HCT116 (cell line): ENCODE measurements around the gene LURAP1L. TPM values are rescaled to one million over a fixed set of nuclear protein-coding genes. Genes with fewer than 3 reads are reported as not detected.
A peak's percentile ranks its signal among the peaks of the same experiment; 100 is the strongest.

ENCODE experiments used
- ATAC-seq: fragments of 200-7000 bp; cut with Tn5 transposase; 2 replicates; pipeline ENCODE4 v1.9.1; 2020; ENCODE audit warnings: mild to moderate bottlenecking, moderate library complexity
- BruUV-seq: library from RNA; stranded (reverse); fragments of 400-500 nt; replicated peaks from 2 replicates; lab custom pipeline; 2021; lab: Mats Ljungman, UMichigan
- CTCF ChIA-PET: fragments of 300-600 bp; sonication (Branson Sonifier 250); formaldehyde crosslinking; loops from one replicate; lab custom pipeline; 2021; ENCODE audit warnings: antibody characterized with exemption; lab: Charles Lee
- POLR2A ChIA-PET: fragments of 300-600, 350-600 bp; sonication (Branson Sonifier 250); formaldehyde crosslinking; loops from one replicate; lab custom pipeline; 2021; ENCODE audit warnings: antibody characterized with exemption; lab: Charles Lee
- RAD21 ChIA-PET, 2 experiments: fragments of 300-600 bp; sonication (Branson Sonifier 250); formaldehyde crosslinking; loops; one replicate each; lab custom pipeline; 2023; ENCODE audit warnings: low total read pairs in 2 of 2; ENCODE audit not compliant: uncharacterized antibody in 2 of 2, unreplicated experiment in 2 of 2, low non-redundant PET in 1 of 2; lab: Charles Lee
- DNase-seq: peaks from one replicate; pipeline ENCODE4 v3.0.0-alpha.2; 2010; ENCODE audit warnings: low read depth, low spot score
- H2AFZ ChIP-seq: fragments of 200-600 bp; shearing (Covaris generic), sonication (generic); 2 replicates; pipeline ENCODE4 v1.6.1; 2017; ENCODE audit warnings: low read depth, mixed run types, mixed read lengths, antibody characterized with exemption, low read length; ENCODE audit not compliant: poor library complexity, severe bottlenecking
- H3K27ac ChIP-seq: 2 replicates; pipeline ENCODE4 v1.5.1; 2012; ENCODE audit warnings: low read depth, low read length
- H3K27me3 ChIP-seq: fragments of 200-600 bp; sonication (generic); 2 replicates; pipeline ENCODE4 v1.6.1; 2016; ENCODE audit warnings: mixed run types, low read length, mixed read lengths; ENCODE audit not compliant: insufficient read depth
- H3K36me3 ChIP-seq, 2 experiments: fragments of 200-500 bp in 1 of 2; fragments of 200-600 bp in 1 of 2; sonication (Bioruptor generic) in 1 of 2; sonication (generic) in 1 of 2; 2 replicates each; pipeline versions ENCODE4 v1.5.1 to v1.6.1; 2014 to 2016; ENCODE audit warnings: low read length in 2 of 2, inconsistent platforms in 1 of 2, mixed read lengths in 1 of 2, mixed run types in 1 of 2; ENCODE audit not compliant: insufficient read depth in 2 of 2, control insufficient read depth in 1 of 2
- H3K4me1 ChIP-seq, 2 experiments: fragments of 200-600 bp in 1 of 2; sonication (generic) in 1 of 2; 2 replicates each; pipeline versions ENCODE4 v1.5.1 to v1.6.1; 2012 to 2017; ENCODE audit warnings: low read length in 2 of 2, inconsistent platforms in 1 of 2, mild to moderate bottlenecking in 1 of 2, mixed read lengths in 1 of 2, mixed run types in 1 of 2, moderate library complexity in 1 of 2; ENCODE audit not compliant: insufficient read depth in 2 of 2, control insufficient read depth in 1 of 2
- H3K4me2 ChIP-seq: fragments of 200-600 bp; sonication (generic); 2 replicates; pipeline ENCODE4 v1.6.1; 2017; ENCODE audit warnings: mixed run types, low read length, mixed read lengths
- H3K4me3 ChIP-seq, 2 experiments: fragments of 200-600 bp in 1 of 2; sonication (generic) in 1 of 2; replicated peaks in 1 of 2; 2 replicates each; pipeline ENCODE4 v1.5.1; 2011 to 2016; ENCODE audit warnings: low read length in 2 of 2, control low read depth in 1 of 2, low read depth in 1 of 2, mild to moderate bottlenecking in 1 of 2, mixed read lengths in 1 of 2, mixed run types in 1 of 2
- H3K79me2 ChIP-seq: fragments of 200-600 bp; sonication (generic); 2 replicates; pipeline ENCODE4 v1.6.1; 2017; ENCODE audit warnings: mild to moderate bottlenecking, mixed run types, low read length, moderate library complexity, mixed read lengths; ENCODE audit not compliant: insufficient read depth
- H3K9ac ChIP-seq: fragments of 200-600 bp; sonication (generic); 2 replicates; pipeline ENCODE4 v1.6.1; 2016; ENCODE audit warnings: low read length, mixed read lengths
- H3K9me2 ChIP-seq: fragments of 200-600 bp; sonication (generic), shearing (Covaris generic); 2 replicates; pipeline ENCODE4 v1.6.1; 2017; ENCODE audit warnings: mixed run types, mild to moderate bottlenecking, moderate library complexity; ENCODE audit not compliant: insufficient read depth
- H3K9me3 ChIP-seq, 2 experiments: fragments of 200-500 bp in 1 of 2; fragments of 200-600 bp in 1 of 2; sonication (Bioruptor generic) in 1 of 2; sonication (generic) in 1 of 2; 2 replicates each; pipeline ENCODE4 v1.6.1; 2014 to 2017; ENCODE audit warnings: low read length in 2 of 2, mixed read lengths in 2 of 2, inconsistent platforms in 1 of 2, low read depth in 1 of 2, mild to moderate bottlenecking in 1 of 2, mixed run types in 1 of 2, moderate library complexity in 1 of 2; ENCODE audit not compliant: control insufficient read depth in 1 of 2, insufficient read depth in 1 of 2
- H4K20me1 ChIP-seq: fragments of 200-600 bp; sonication (generic), shearing (Covaris generic); 2 replicates; pipeline ENCODE4 v1.6.1; 2017; ENCODE audit warnings: mixed run types, mild to moderate bottlenecking, moderate library complexity; ENCODE audit not compliant: insufficient read depth
- CTCF ChIP-seq, 3 experiments: fragments of 200-600 bp in 1 of 3; sonication (generic) in 1 of 3; IDR thresholded peaks in 2 of 3; conservative IDR thresholded peaks in 1 of 3; 2 replicates each; pipeline ENCODE4 v1.5.1; 2012 to 2017; ENCODE audit warnings: low read depth in 2 of 3, low read length in 2 of 3, antibody characterized with exemption in 1 of 3, borderline replicate concordance in 1 of 3, control low read depth in 1 of 3, mild to moderate bottlenecking in 1 of 3, mixed read lengths in 1 of 3, mixed run types in 1 of 3, moderate library complexity in 1 of 3; ENCODE audit not compliant: insufficient read depth in 1 of 3
- EZH2phosphoT487 ChIP-seq: fragments of 200-600 bp; IDR thresholded peaks from 2 replicates; pipeline ENCODE4 v1.6.1; 2018; ENCODE audit warnings: antibody characterized with exemption, borderline replicate concordance
- FOSL1 ChIP-seq: IDR thresholded peaks from 2 replicates; pipeline ENCODE4 v1.6.1; 2012; ENCODE audit warnings: low read depth
- JUND ChIP-seq: IDR thresholded peaks from 2 replicates; pipeline ENCODE4 v1.6.1; 2012
- POLR2AphosphoS5 ChIP-seq: IDR thresholded peaks from 2 replicates; pipeline ENCODE4 v1.6.1; 2011; ENCODE audit warnings: mild to moderate bottlenecking, low read depth, low read length, moderate library complexity
- RAD21 ChIP-seq: IDR thresholded peaks from 2 replicates; pipeline ENCODE4 v1.6.1; 2012; ENCODE audit warnings: low read depth, mild to moderate bottlenecking
- SP1 ChIP-seq: IDR thresholded peaks from 2 replicates; pipeline ENCODE4 v1.6.1; 2012; ENCODE audit warnings: low read depth
- SRF ChIP-seq: IDR thresholded peaks from 2 replicates; pipeline ENCODE4 v1.6.1; 2012; ENCODE audit warnings: low read depth
- ZBTB33 ChIP-seq: IDR thresholded peaks from 2 replicates; pipeline ENCODE4 v1.6.1; 2011; ENCODE audit warnings: mild to moderate bottlenecking, low read length, moderate library complexity; ENCODE audit not compliant: insufficient replicate concordance; ENCODE audit errors: extremely low read depth
- ZNF274 ChIP-seq: fragments of 200-500 bp; sonication (Bioruptor generic); IDR thresholded peaks from 2 replicates; pipeline ENCODE4 v1.6.1; 2014; ENCODE audit warnings: mild to moderate bottlenecking, low read depth, low read length, inconsistent platforms
- intact Hi-C: fragments of 100-400 bp; cut with micrococcal nuclease; formaldehyde crosslinking; loops from 2 replicates; pipeline ENCODE4 v1.10.0; 2022
- total RNA-seq: library from RNA; stranded (reverse); gene quantifications from one replicate; pipeline ENCODE4 v1.2.1, GENCODE V29; 2021; ENCODE audit not compliant: unreplicated experiment
- TF ChIP-seq, protein P1 (sequence below): IDR thresholded peaks from 2 replicates; pipeline ENCODE4 v1.6.1; 2012
- TF ChIP-seq, protein P2 (sequence below): IDR thresholded peaks from 2 replicates; pipeline ENCODE4 v1.6.1; 2012

LURAP1L gene
- total RNA-seq, 1 experiment from 2014 or later, result 13.3 TPM

DNA sequence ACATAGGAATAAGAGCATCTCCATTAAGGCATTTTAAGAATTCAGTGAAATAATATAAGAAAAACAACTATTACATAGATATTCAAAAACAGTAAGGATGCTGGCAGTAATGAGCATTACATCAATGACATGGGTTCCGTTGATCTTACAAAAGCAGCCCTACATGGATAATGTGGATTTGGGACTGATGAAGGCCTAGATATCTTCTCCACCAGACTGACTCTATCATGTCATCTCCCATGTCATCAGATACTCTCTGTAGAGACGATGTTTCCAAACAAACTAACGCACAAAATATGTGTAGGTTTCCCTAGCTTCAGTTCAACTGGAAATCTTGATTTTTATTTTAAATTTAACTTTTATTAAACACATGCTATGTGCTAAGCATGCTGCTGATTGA lies 3.6 kb downstream of the LURAP1L start:
- H4K20me1 ChIP-seq, result no peaks in the 10 kb centered on the region
- no peaks in the 10 kb centered on the region for H3K79me2 ChIP-seq
- POLR2A ChIA-PET, result no interaction called here
- H3K4me1 ChIP-seq, result peaks cover 4 to 22% of the 10 kb centered on the region in 2 experiments; a peak in 3 of 4 replicates
- H2AFZ ChIP-seq, result no peak overlapping the region
- no peak overlapping the region for H3K4me2 ChIP-seq
- ATAC-seq (no peak), DNase-seq (no peak)
- no peaks in the 10 kb centered on the region for H3K9me2 ChIP-seq
- no peaks in the 10 kb centered on the region for H3K9me3 ChIP-seq
- TF ChIP-seq POLR2AphosphoS5 (peak; percentile 53; the same call in 1 of the 2 replicates), ZBTB33 (no peak)
- TF ChIP-seq, protein P1, sequence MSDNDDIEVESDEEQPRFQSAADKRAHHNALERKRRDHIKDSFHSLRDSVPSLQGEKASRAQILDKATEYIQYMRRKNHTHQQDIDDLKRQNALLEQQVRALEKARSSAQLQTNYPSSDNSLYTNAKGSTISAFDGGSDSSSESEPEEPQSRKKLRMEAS, result no peak
- no peak overlapping the region for H3K9ac ChIP-seq
- CTCF ChIA-PET, result no interaction called here
- intact Hi-C loops, result loop anchor here (5.0 kb wide), 1 partner anchor 104 kb away; no protein-coding TSS in a partner anchor
- BruUV-seq, result no TSS peak
- no peak overlapping the region for H3K27ac ChIP-seq
- H3K4me3 ChIP-seq, result no peak overlapping the region
- no peaks in the 10 kb centered on the region for H3K36me3 ChIP-seq
- RAD21 ChIA-PET, result no interaction called here
- no peaks in the 10 kb centered on the region for H3K27me3 ChIP-seq

GRCh38 chr9:12781226-12781733 lies 6.5 kb downstream of the LURAP1L start:
- ATAC-seq (no peak), DNase-seq (no peak)
- Histone ChIP-seq H3K9me3 (no peaks in the 10 kb centered on the region), H3K9ac (no peak overlapping the region), H3K36me3 (no peaks in the 10 kb centered on the region), H3K79me2 (no peaks in the 10 kb centered on the region), H2AFZ (no peak overlapping the region), H3K4me2 (no peak overlapping the region), H3K4me1 (peaks cover 31 to 36% of the 10 kb centered on the region in 2 experiments), H3K27me3 (no peaks in the 10 kb centered on the region), H3K27ac (no peak overlapping the region), H3K4me3 (no peak overlapping the region), H4K20me1 (no peaks in the 10 kb centered on the region), H3K9me2 (no peaks in the 10 kb centered on the region)
- no TSS peak for BruUV-seq
- ChIA-PET CTCF (interaction anchor here (1.1 kb wide), 1 partner anchor 62 kb away, joined by 3 read pairs; no protein-coding TSS in a partner anchor), POLR2A (no interaction called here), RAD21 (no interaction called here)
- intact Hi-C loops, result no loop called here
- no peak for TF ChIP-seq RAD21
- TF ChIP-seq SP1, result no peak
- TF ChIP-seq ZBTB33, result no peak
- no peak for TF ChIP-seq ZNF274
- TF ChIP-seq FOSL1, result no peak
- no peak for TF ChIP-seq CTCF (IDR thresholded peaks at IDR 0.05 in 2 of 3, conservative IDR thresholded peaks at IDR 0.05 in 1 of 3; ENCODE audit: borderline replicate concordance in 1 of 3, insufficient read depth in 1 of 3, low read depth in 2 of 3, low read length in 2 of 3)
- TF ChIP-seq SRF, result no peak
- TF ChIP-seq, protein P1, result no peak
- TF ChIP-seq JUND, result no peak
- TF ChIP-seq EZH2phosphoT487, result no peak
- TF ChIP-seq, protein P2, sequence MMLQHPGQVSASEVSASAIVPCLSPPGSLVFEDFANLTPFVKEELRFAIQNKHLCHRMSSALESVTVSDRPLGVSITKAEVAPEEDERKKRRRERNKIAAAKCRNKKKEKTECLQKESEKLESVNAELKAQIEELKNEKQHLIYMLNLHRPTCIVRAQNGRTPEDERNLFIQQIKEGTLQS, result no peak
